ENCODE results near the gene DCLRE1B.
A peak's percentile ranks its signal among the peaks of the same experiment; 100 is the strongest.

DCLRE1B gene

DNA sequence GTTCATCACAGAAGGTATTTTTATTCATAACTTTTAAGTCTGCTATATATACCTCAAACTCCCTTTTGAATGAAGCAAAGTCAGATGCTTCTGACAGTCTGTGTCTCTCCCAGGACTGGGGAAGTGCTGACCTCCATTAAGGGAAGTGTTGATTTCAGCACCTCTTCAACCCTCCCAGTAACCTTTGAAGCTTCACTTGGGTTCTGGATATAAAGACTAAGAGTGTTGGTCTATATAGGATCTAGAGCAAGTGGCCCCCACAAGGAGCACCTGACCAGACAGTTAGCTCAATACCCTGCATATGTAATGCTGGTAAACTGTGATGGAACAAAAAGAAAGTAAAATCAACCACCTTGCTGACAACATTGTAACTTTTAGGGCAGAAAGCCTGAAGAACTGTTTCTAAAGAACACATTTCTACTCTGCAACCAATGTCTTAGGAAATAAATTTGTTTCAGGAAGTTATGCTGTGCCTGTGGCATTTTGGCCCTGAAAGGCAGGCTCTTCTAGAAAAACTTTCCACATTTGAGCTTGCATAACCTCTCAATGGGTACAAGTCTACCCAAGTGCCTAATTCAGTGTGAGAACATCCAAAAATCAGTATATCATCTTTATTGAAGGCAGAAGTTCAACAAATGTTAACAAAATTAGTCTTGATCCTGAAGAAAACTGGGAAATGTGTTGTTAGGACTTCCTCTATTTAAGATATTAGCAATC lies 32.7 kb upstream of the DCLRE1B start:
- no peak overlapping the region for H3K27ac ChIP-seq
- TF ChIP-seq ZFX (IDR thresholded peaks at IDR 0.05): no peak
- TF ChIP-seq, protein P1, sequence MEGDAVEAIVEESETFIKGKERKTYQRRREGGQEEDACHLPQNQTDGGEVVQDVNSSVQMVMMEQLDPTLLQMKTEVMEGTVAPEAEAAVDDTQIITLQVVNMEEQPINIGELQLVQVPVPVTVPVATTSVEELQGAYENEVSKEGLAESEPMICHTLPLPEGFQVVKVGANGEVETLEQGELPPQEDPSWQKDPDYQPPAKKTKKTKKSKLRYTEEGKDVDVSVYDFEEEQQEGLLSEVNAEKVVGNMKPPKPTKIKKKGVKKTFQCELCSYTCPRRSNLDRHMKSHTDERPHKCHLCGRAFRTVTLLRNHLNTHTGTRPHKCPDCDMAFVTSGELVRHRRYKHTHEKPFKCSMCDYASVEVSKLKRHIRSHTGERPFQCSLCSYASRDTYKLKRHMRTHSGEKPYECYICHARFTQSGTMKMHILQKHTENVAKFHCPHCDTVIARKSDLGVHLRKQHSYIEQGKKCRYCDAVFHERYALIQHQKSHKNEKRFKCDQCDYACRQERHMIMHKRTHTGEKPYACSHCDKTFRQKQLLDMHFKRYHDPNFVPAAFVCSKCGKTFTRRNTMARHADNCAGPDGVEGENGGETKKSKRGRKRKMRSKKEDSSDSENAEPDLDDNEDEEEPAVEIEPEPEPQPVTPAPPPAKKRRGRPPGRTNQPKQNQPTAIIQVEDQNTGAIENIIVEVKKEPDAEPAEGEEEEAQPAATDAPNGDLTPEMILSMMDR (conservative IDR thresholded peaks at IDR 0.05): no peak

DNA sequence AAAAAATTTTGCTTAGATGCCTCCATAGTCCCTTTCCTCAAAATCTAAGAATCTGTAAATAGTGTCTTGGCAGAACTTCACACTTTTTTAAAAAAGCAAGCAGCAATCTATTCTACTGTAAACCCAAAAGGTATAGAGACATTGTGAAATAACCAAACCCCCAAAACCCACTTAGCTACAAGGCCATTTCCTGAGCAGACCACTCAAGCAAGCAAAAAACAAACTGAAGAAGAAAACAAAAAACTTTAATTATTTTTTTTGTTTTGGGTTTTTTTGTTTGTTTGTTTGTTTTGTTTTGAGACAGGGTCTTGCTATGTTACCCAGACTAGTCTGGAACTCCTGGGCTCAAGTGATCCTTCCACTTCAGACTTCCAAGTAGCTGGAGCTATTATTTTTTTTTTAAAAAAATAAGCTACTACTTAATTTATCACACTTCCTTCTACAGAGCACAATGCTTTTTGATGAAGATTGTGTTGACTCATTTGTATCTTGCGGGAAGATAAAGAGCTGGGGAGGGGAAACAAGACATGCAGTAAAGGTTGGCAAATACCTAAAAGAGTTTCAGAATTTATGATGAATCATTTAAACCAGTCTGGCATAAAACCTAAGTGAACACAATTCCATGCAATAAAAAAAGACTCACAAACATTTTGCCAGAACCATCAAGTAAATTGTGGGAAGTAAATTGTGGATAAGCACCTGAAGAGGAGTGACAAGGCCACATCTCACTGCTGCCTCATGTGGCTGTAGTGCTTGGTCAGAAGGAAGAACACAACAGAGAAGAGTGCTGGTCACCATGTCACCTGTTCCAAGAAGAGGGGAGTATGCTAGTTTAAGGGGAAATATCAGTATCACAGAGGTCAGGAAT lies 30.9 kb upstream of the DCLRE1B start:
- H3K27ac ChIP-seq: no peak overlapping the region
- TF ChIP-seq, protein P1 (conservative IDR thresholded peaks at IDR 0.05): peak; percentile 41
- no peak for TF ChIP-seq ZFX (IDR thresholded peaks at IDR 0.05)

DNA sequence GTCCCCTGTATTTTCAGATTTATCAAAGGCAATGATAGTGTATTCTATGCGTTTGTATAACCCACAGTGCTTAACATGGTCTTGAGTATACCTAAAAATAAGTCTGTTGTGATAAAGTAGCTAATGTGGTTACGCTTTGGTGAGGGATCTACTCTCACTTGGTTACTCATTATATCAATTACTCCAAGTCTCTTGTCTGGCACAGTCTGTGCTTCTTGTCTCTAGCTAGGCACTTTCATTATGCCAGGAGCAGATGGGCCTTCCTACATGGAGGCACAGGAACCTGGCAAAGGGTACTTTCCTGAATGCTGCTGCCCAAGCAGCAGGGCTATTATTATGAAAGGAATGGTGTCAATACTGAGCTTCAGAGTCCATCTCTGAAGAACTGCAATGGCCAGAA lies 29.4 kb upstream of the DCLRE1B start:
- TF ChIP-seq ZFX (IDR thresholded peaks at IDR 0.05): no peak
- H3K27ac ChIP-seq: no peak overlapping the region

DNA sequence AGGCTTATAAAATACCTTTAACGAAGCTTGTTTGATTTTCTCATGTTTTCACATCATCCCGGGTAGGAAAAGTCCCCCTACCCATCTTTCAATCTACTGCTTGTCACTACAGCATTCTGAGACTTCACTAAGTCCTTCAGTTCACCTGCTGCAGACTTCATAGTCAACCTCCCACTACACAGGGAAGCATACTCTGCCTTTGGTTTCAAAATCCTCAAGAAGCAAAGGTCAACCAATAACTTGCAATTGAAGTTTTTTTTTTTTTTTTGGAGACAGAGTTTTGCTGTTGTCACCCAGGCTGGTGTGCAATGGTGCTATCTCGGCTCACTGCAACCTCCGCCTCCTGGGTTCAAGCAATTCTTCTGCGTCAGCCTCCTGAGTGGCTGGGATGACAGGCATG lies 28.9 kb upstream of the DCLRE1B start:
- TF ChIP-seq, protein P1 (conservative IDR thresholded peaks at IDR 0.05): no peak
- TF ChIP-seq ZFX (IDR thresholded peaks at IDR 0.05): no peak
- no peak overlapping the region for H3K27ac ChIP-seq

DNA sequence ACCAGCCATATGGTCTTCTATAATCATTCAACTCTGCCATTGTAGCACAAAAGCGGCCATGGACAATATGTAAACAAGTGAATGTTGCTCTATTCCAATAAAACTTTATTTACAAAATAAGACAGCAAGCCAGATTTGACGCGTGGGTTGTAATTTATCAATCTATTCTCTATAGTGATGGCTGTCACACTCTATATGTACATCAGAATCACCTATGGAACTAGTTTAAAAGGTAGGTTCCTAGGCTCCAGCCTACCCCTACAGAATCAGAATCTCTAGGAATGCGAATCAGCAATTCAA lies 25.4 kb upstream of the DCLRE1B start:
- H3K27ac ChIP-seq: no peak overlapping the region
- TF ChIP-seq, protein P1 (conservative IDR thresholded peaks at IDR 0.05): no peak
- TF ChIP-seq ZFX (IDR thresholded peaks at IDR 0.05): no peak

DNA sequence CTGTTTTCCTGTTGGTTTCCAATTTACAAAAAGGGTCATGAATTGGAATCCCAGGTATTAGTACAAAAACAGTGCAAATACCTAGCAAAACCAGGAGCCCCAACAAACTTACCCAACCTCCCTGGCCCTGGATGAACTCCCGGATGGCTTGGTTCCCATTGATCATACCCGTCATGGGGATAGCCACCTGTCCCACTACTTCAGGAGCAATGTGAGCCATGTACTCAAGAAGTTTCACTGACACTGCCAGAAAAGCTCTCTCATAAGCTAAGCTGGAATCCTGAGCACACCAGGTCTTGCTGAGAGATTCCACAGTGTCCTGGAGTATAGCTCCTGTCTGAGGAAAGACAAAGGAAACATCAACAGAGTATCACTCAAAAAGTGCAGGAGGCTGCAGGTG lies 23.5 kb upstream of the DCLRE1B start:
- no peak for TF ChIP-seq ZFX (IDR thresholded peaks at IDR 0.05)
- TF ChIP-seq, protein P1 (conservative IDR thresholded peaks at IDR 0.05): no peak
- H3K27ac ChIP-seq: no peak overlapping the region

DNA sequence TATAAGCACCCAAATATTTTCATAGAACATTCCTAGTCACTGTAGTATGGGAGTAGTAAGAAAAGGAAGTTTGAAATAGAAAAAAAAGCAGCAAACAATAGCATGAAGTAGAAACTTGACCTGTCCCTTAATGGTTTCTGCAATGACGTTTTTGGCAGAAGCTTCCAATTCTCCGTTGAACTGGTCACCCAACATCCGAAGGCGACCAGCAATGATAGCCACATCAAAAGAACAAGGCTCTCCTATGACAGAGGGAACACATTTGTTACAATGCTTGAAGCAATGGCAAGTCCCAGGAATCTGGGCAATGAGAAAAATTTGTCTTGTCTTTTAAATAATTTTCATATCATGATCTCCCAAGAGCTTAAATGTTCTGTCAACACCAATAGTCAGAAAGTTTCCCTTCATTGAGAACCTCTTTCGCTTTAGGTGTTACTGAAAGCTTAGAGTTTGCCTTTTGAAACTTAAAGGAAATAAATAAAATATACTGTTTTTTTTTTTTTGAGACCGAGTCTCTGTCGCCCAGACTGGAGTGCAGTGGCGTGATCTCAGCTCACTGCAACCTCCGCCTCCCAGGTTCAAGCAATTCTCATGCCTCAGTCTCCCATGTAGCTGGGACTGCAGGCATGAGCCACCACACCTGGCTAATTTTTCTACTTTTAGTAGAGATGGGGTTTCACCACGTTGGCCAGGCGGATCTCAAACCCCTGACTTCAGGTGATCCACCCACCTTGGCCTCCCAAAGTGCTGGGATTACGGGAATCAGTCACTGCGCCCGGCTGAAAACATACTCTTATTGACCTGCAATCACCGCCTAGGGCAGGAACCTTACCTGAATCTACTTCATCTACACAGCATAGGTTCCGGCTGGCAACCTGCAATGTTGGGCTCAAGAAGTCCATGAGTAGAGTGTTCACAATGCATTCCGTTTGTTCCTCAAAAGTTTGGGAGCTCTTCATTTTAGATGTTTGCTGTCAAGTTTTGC lies 18.4 kb upstream of the DCLRE1B start:
- H3K27ac ChIP-seq: no peak overlapping the region
- TF ChIP-seq, protein P1 (conservative IDR thresholded peaks at IDR 0.05): no peak
- no peak for TF ChIP-seq ZFX (IDR thresholded peaks at IDR 0.05)
